GM21360 (cell line): Measurements from ENCODE around the gene RBBP8NL.

Experiments used
- ATAC-seq: cut with Tn5 transposase; IDR thresholded peaks from one replicate; pipeline ENCODE4 v1.9.1; 2021; ENCODE audit warnings: mild to moderate bottlenecking, moderate library complexity; ENCODE audit not compliant: unreplicated experiment

RBBP8NL gene

DNA sequence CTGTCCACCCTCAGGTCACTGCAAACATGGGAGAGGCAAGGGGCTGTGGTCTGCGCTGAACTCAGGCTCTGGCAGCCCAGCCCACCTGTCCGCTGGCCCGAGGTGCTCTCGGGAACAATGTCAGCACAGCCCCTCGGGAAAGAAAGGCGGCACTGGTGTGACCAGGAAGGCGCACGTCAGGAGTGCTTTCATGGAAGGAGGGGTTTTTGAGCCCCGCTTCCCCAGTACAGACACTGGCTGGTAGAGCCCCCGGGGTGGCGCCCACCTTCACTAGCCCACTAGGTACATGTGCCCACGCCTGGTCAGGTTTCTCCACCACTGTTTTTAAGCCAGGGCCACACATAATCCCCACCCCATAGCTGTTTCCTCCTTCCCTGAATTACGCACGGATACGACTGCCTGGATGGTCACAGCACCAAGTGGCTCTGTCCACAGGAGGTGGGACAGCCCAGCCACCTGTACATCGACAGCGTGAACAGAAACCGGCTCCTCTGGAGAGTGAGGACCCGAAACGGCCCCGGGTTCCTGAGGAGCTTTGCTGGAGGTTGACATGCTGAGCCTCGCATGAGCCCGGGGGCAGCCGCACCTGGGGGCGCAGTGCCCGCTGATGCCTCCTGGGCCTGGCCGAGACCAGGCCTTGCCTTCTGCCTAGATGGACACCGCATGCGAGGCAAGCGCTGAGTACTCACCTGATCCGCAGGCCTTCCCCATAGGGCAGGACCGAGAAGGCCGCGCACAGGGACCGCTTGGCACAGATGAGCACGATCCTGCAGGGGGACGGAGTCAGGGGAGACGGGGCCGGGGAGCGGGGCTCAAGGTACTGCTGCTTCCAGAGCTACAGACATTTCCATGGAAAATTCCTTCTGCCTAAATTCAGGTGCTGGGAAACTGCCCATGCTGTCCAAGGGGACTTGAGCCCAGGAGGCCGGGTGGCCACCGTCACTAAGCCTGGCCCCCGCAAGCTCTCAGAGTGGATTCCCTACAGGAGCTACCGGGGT, 32.8 kb downstream of the RBBP8NL start:
- no peak for ATAC-seq

- no peak for ATAC-seq
Measured at GRCh38 chr20:62393830-62394229, 33.5 kb downstream of the RBBP8NL start.

- no peak for ATAC-seq
Measured at GRCh38 chr20:62393335-62393665, 34.0 kb downstream of the RBBP8NL start.

GRCh38 chr20:62392621-62393334, 34.6 kb downstream of the RBBP8NL start:
- ATAC-seq: no peak

DNA sequence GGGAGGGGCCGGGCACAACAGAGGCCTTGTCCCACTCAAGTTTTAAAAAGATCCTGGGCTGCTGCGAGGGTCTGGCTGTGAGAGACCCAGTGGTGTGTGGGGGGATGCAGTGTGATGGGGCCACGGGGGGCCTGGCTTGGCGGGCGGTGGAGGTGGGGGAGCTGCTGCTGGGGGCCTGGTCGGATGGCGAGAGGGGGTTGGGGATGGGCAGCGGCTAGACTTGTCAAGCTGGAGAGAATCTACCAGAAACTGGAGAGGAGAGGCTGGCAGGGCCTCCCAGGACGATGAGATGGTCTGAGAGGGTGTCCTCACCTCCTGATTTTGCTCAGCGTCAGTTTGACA, 35.3 kb downstream of the RBBP8NL start:
- no peak for ATAC-seq

- ATAC-seq: no peak
Measured at GRCh38 chr20:62391165-62392076, 35.9 kb downstream of the RBBP8NL start.

DNA sequence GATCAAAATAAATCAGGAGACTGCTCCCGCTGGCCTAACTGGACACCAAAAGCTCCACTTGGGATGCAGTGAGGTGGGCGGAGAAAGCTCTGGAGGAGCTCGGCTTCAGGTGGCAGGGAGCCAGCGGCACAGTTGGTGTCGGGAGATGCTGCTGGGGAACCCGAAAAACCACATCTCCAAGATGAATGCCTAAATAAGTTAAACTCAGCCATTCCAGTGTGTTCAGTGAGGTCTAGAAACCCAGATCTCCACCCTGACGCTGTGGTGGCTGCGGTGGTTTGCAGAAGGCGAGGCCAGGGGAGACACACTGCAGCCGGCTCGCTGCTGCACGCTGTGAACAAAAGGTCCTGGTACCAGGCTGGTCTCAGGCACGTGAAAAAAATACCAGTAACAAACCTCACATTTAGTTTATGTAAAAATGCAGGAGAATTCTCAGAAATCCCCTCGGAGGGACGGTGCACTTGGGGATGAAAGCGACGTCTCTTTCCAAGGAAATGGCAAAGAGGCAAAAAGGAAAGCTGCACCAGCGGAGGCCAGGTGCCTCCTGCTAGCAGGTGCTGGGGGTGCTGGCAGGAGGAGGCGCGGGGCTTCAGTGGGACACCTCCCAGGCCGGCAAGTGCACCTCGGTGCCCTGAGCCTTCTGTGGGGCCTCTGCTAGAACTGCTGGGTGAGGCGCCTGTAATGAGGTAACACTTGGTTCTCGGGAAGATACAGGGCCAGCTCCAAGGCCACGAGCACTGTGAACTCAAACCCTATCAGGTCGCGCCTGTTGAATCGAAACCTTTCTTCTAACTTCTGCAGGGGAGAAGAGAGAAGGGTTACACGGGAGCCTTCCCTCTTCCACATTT, 36.8 kb downstream of the RBBP8NL start:
- no peak for ATAC-seq

- no peak for ATAC-seq
Measured at GRCh38 chr20:62389601-62390087, 37.7 kb downstream of the RBBP8NL start.

DNA sequence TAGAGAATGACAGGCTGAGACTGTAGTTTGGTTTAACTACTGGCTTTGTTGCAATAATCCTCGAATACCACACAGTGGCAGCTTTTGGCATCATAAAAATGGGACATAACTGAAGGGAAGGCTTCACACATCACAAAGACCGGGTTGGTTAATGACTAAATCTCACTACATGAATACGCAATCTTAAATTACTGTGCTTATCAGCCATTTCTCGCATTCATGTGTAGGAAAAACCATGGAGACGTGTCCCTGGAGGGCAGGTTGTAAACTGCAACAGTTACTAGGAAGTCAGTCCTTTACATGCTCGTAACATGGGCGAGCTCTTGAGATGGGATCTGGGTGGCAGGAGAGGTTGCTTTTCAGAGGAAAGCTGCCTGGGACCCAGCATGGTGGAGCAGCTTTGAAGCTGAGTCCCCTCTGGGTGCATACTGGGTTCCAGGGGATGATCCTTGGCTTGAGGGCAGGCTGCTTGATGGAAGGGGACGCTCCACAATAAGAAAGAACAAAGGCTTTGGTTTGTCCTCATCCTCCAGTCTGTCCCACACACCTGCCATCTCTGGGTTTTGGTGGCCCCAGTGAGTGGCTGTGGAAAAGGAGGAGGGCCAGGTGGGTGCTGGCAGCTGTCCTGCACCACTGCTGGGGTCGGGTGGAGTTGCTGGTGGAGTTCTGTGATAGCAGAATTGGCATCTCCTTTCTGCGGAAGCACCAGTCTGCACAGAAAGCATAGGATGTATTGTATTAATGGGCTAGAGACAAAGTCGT, 38.3 kb downstream of the RBBP8NL start:
- no peak for ATAC-seq

GRCh38 chr20:62387933-62388635, 39.3 kb downstream of the RBBP8NL start:
- ATAC-seq: no peak

GRCh38 chr20:62387219-62387913, 40.0 kb downstream of the RBBP8NL start:
- ATAC-seq: no peak

GRCh38 chr20:62386383-62387218, 40.7 kb downstream of the RBBP8NL start, which contains the start of gene RPS21:
Gene RPS21 (plus strand): TSS chr20:62387103. CDS start chr20:62387339, 236 bp downstream.
- ATAC-seq: peak; percentile 70

- peak; percentile 55 for ATAC-seq
Measured at GRCh38 chr20:62382306-62383198, 44.8 kb downstream of the RBBP8NL start.

- no peak for ATAC-seq
Measured at GRCh38 chr20:62381842-62382241, 45.5 kb downstream of the RBBP8NL start.

DNA sequence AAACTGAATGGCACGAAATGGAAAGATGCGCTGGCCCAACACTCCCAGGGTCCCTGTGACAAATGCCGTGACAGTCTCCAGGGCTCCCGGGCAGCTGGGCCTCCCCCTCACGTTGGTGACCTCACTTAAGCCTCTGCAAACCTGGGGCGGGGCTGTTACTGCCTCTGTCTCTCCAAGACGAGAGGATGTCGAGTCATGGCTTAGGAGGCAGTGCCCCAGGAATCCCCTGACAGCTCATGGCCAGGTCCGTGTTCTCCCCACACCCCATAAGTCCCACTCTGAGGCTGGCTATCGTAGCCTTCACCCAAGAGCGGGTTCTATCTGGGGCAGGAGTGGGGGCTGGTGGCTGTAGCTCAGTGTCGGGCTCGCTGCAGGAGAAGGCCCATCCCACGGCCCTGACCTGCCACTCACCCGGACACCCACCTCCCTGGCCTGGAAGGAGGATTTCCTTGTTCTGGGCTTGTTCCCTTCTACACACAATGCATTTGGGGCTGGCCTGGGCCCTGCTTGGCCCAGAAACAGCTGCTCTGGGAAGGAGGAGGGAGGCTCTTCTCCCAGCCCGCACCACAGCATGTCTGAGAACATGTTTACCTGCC, 46.0 kb downstream of the RBBP8NL start:
- ATAC-seq: no peak

DNA sequence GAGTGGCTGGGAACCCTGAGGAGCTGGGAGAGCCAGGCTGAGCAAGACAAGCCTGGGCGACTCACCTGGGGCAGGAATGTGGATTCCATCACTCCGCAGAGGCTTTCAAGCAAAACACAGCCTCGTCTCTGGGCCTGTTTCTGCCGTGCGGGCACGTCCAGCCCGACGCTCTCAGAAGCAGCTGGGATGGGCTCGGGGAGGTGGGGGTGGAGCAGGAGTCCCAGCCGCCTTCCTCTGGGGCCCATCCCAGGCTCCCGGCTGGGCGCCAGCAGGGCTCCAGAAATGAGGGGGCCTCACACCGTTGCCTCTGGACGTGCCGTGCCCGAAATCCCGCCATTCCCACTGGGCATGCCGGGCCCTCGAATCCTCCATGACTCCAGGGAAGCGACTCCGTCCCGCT, 49.1 kb downstream of the RBBP8NL start:
- ATAC-seq: no peak
